Hepatocyte (in vitro differentiated cells): Measurements from ENCODE around the gene OLFM1. TPM values are rescaled to one million over a fixed set of nuclear protein-coding genes. Genes with fewer than 3 reads are reported as not detected.

Experiments
- DNase-seq: peaks from one replicate; pipeline ENCODE4 v3.0.0-alpha.2; 2016; ENCODE audit warnings: low spot score
- H2AFZ ChIP-seq: fragments of 200-600 bp; sonication (generic); 2 replicates; pipeline ENCODE4 v1.6.0; 2016; ENCODE audit warnings: antibody characterized with exemption, mild to moderate bottlenecking
- H3K27ac ChIP-seq: fragments of 200-600 bp; sonication (generic); 2 replicates; pipeline ENCODE4 v1.5.1; 2016; ENCODE audit warnings: mild to moderate bottlenecking
- H3K27me3 ChIP-seq: fragments of 200-600 bp; sonication (generic); 2 replicates; pipeline ENCODE4 v1.6.1; 2016
- H3K36me3 ChIP-seq: fragments of 200-600 bp; sonication (generic); replicated peaks from 2 replicates; pipeline ENCODE4 v1.5.1; 2016; ENCODE audit warnings: low read depth; ENCODE audit not compliant: insufficient read depth
- H3K4me1 ChIP-seq: fragments of 200-600 bp; sonication (generic); 2 replicates; pipeline ENCODE4 v1.5.1; 2016; ENCODE audit warnings: mild to moderate bottlenecking, moderate library complexity; ENCODE audit not compliant: insufficient read depth
- H3K4me2 ChIP-seq: fragments of 200-600 bp; sonication (generic); 2 replicates; pipeline ENCODE4 v1.6.0; 2016
- H3K4me3 ChIP-seq: fragments of 200-600 bp; sonication (generic); 2 replicates; pipeline ENCODE4 v1.5.1; 2016; ENCODE audit warnings: mild to moderate bottlenecking
- H3K79me2 ChIP-seq: fragments of 200-600 bp; sonication (generic); 2 replicates; pipeline ENCODE4 v1.6.0; 2017; ENCODE audit warnings: mild to moderate bottlenecking
- H3K9me2 ChIP-seq: fragments of 200-600 bp; sonication (generic); replicated peaks from 2 replicates; pipeline ENCODE4 v1.6.0; 2017; ENCODE audit warnings: mild to moderate bottlenecking; ENCODE audit not compliant: insufficient read depth
- H3K9me3 ChIP-seq: fragments of 200-600 bp; sonication (generic); 2 replicates; pipeline ENCODE4 v1.5.1; 2016; ENCODE audit warnings: low read depth, mild to moderate bottlenecking
- H4K20me1 ChIP-seq: fragments of 200-600 bp; sonication (generic); 2 replicates; pipeline ENCODE4 v1.6.0; 2016; ENCODE audit warnings: mild to moderate bottlenecking; ENCODE audit not compliant: insufficient read depth, poor library complexity, severe bottlenecking
- EZH2 ChIP-seq: fragments of 200-600 bp; sonication (generic); IDR thresholded peaks from 2 replicates; pipeline ENCODE4 v1.6.1; 2016; ENCODE audit warnings: antibody characterized with exemption, mild to moderate bottlenecking, borderline replicate concordance
- EZH2phosphoT487 ChIP-seq: fragments of 200-600 bp; sonication (generic); IDR thresholded peaks from one replicate; pipeline ENCODE4 v1.6.1; 2018; ENCODE audit warnings: antibody characterized with exemption, mild to moderate bottlenecking, low read depth, moderate library complexity; ENCODE audit not compliant: unreplicated experiment, severe bottlenecking
- WGBS: methylation state at CpG from one replicate; pipeline ENCODE4 v1.1.6; 2016; ENCODE audit warnings: low lambda C conversion rate; ENCODE audit errors: missing lambda C conversion rate; 5-methylcytosine and 5-hydroxymethylcytosine counted together
- polyA plus RNA-seq: library from polyadenylated mRNA; unstranded; fragments of >200 nt; fragmentation: Nextera tagmentation; extraction: Ambion mirVana; gene quantifications from 2 replicates; pipeline ENCODE4 v1.2.1, GENCODE V29; 2016
- total RNA-seq: library from RNA; depleted of rRNA; stranded (reverse); fragments of >200 nt; gene quantifications from 2 replicates; pipeline ENCODE4 v1.2.3, GENCODE V29; 2014
- TF ChIP-seq, protein P1 (sequence below): fragments of 200-600 bp; sonication (generic); IDR thresholded peaks from 2 replicates; pipeline ENCODE4 v1.5.1; 2016; ENCODE audit warnings: antibody characterized with exemption, mild to moderate bottlenecking; ENCODE audit not compliant: poor library complexity

OLFM1 gene
- total and polyA plus RNA-seq, 2 experiments from 2014 or later, result 0.94 to 4.8 TPM

DNA sequence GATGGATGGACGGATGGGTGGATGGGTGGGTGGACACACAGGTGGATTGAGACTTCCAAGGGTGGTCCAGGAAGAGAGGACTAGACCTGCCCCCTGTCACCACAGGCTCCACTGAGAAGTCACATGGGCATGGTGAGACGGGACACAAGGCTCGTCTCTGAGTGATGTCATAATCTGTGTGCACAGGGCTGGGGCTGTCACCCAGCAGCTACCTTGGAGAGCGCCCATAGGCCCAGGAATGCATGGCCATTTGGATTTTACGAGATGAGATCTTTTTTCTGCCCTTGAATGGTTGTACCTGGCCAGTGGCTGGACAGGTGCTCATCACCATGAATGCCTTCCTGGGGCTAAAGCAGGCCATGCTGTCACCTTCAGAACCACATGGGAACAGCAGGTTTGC is 3.1 kb downstream of the OLFM1 start:
- no peak overlapping the region for H3K27ac ChIP-seq
- TF ChIP-seq EZH2 (no peak), EZH2phosphoT487 (no peak)
- TF ChIP-seq, protein P1, sequence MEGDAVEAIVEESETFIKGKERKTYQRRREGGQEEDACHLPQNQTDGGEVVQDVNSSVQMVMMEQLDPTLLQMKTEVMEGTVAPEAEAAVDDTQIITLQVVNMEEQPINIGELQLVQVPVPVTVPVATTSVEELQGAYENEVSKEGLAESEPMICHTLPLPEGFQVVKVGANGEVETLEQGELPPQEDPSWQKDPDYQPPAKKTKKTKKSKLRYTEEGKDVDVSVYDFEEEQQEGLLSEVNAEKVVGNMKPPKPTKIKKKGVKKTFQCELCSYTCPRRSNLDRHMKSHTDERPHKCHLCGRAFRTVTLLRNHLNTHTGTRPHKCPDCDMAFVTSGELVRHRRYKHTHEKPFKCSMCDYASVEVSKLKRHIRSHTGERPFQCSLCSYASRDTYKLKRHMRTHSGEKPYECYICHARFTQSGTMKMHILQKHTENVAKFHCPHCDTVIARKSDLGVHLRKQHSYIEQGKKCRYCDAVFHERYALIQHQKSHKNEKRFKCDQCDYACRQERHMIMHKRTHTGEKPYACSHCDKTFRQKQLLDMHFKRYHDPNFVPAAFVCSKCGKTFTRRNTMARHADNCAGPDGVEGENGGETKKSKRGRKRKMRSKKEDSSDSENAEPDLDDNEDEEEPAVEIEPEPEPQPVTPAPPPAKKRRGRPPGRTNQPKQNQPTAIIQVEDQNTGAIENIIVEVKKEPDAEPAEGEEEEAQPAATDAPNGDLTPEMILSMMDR, result no peak
- H3K4me1 ChIP-seq, result no peaks in the 10 kb centered on the region
- H4K20me1 ChIP-seq, result no peaks in the 10 kb centered on the region
- H3K4me3 ChIP-seq, result no peak overlapping the region
- H3K27me3 ChIP-seq, result peaks cover 67% of the 10 kb centered on the region
- no peaks in the 10 kb centered on the region for H3K79me2 ChIP-seq
- 68% methylated on average over 5 of the region's 5 CpGs for WGBS
- H3K36me3 ChIP-seq, result no peaks in the 10 kb centered on the region
- no peak overlapping the region for H2AFZ ChIP-seq
- no peaks in the 10 kb centered on the region for H3K9me2 ChIP-seq
- H3K9me3 ChIP-seq, result no peaks in the 10 kb centered on the region
- DNase-seq, result peak; percentile 28
- H3K4me2 ChIP-seq, result no peak overlapping the region

DNA sequence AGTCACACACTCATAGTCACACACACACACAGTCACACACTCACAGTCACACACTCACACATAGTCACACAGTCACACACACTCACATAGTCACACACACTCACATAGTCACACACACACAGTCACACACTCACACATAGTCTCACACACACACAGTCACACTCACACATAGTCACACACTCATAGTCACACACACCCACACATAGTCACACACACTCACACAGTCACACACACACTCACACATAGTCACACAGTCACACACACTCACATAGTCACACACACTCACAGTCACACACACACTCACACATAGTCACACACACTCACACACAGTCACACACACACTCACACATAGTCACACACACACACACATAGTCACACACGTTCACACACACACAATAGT is 4.1 kb downstream of the OLFM1 start:
- DNase-seq, result no peak
- Histone ChIP-seq H2AFZ (no peak overlapping the region), H3K79me2 (no peaks in the 10 kb centered on the region), H3K36me3 (no peaks in the 10 kb centered on the region), H3K4me1 (no peaks in the 10 kb centered on the region), H3K9me3 (no peaks in the 10 kb centered on the region), H3K27ac (no peak overlapping the region), H3K4me3 (no peak overlapping the region), H3K9me2 (no peaks in the 10 kb centered on the region), H4K20me1 (no peaks in the 10 kb centered on the region), H3K4me2 (no peak overlapping the region), H3K27me3 (peaks cover 63% of the 10 kb centered on the region)
- WGBS, result 93% methylated on average over 1 of the region's 1 CpG
- no peak for TF ChIP-seq EZH2

DNA sequence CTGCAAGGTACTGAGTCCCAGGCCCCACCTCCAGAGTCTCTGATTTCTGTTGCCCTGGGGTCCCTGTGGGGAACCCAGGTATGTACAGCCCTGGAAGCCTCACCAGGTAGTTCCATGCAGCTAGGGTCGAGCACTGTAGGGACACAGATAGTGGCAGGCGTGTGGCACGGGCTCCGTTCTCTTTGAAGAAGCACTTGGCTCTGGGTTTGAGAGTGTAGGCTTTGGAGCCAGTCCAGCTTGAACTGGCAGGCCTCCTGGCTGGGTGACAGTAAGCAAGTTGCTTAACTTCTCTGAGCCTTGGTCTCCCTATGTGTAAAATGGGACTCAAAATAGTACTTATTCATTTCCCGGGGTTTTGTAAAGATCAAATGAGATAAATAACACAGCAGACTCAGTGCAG is 5.6 kb downstream of the OLFM1 start:
- no peak for DNase-seq
- Histone ChIP-seq H3K79me2 (no peaks in the 10 kb centered on the region), H2AFZ (no peak overlapping the region), H3K27ac (no peak overlapping the region), H3K27me3 (peaks cover 51% of the 10 kb centered on the region), H3K4me2 (no peak overlapping the region), H3K36me3 (no peaks in the 10 kb centered on the region), H3K4me1 (no peaks in the 10 kb centered on the region), H4K20me1 (no peaks in the 10 kb centered on the region), H3K9me2 (no peaks in the 10 kb centered on the region), H3K4me3 (no peak overlapping the region), H3K9me3 (no peaks in the 10 kb centered on the region)
- WGBS, result 78% methylated on average over 5 of the region's 5 CpGs
- TF ChIP-seq EZH2phosphoT487 (no peak), EZH2 (no peak)
- TF ChIP-seq, protein P1, result no peak

DNA sequence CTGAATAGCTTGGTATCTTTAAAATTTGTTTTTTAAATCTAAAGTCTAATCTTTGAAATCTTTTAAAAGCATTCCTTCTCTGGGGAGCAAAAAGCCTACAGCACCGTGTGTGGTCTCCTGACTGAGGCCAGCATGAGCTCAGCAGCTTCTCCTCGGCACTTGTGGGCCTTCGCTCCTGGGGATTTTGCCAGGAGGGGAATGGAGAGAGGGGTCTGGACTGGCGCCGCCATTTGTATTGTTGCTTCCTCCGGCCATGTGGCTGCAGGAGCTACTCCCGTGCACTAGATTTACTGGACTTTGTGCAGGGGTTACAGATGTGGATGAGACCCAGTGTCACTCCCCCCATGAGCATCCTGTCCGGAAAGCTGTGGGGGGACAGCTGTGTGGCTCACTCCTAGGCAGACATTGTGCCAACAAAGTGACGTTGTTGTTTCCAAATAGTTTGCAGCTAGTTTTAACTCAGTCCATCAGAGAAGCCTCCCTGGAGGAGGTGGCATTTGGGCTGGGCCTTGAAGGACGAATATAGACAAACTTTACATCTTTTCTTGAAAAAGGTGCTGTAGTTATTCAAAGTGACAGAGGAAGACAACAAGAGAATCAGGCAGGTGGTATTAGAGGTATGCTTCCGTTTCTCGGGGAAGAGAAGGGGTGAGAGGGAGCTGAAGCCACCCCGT is 6.6 kb downstream of the OLFM1 start:
- Histone ChIP-seq H3K4me3 (no peak overlapping the region), H3K27ac (no peak overlapping the region), H3K36me3 (no peaks in the 10 kb centered on the region), H4K20me1 (no peaks in the 10 kb centered on the region), H2AFZ (no peak overlapping the region), H3K9me3 (no peaks in the 10 kb centered on the region), H3K4me2 (no peak overlapping the region), H3K4me1 (no peaks in the 10 kb centered on the region), H3K27me3 (peaks cover 43% of the 10 kb centered on the region), H3K79me2 (no peaks in the 10 kb centered on the region), H3K9me2 (no peaks in the 10 kb centered on the region)
- DNase-seq, result no peak
- 53% methylated on average over 13 of the region's 13 CpGs for WGBS
- TF ChIP-seq EZH2phosphoT487 (no peak), EZH2 (no peak)
- TF ChIP-seq, protein P1, result no peak
